Progenitor cell of endocrine pancreas (in vitro differentiated cells): Measurements from ENCODE around the gene PPFIA2. TPM values are rescaled to one million over a fixed set of nuclear protein-coding genes. Genes with fewer than 3 reads are reported as not detected.

ENCODE experiments used
- DNase-seq: peaks from one replicate; pipeline ENCODE4 v3.0.0; 2021; ENCODE audit warnings: low spot score; ENCODE audit not compliant: unreplicated experiment
- H3K27ac Mint-ChIP-seq: 2 replicates; pipeline ENCODE4 v1.8.0; 2021; ENCODE audit warnings: mild to moderate bottlenecking, moderate library complexity, mixed read lengths
- H3K27me3 Mint-ChIP-seq: 2 replicates; pipeline ENCODE4 v1.8.0; 2021; ENCODE audit warnings: mixed read lengths
- H3K36me3 Mint-ChIP-seq: 2 replicates; pipeline ENCODE4 v1.8.0; 2022; ENCODE audit warnings: mixed read lengths; ENCODE audit not compliant: insufficient read depth
- H3K4me1 Mint-ChIP-seq: 2 replicates; pipeline ENCODE4 v1.8.0; 2021; ENCODE audit warnings: low read depth, mixed read lengths
- H3K4me3 Mint-ChIP-seq: 2 replicates; pipeline ENCODE4 v1.8.0; 2021; ENCODE audit warnings: low read depth, mild to moderate bottlenecking, moderate library complexity, mixed read lengths
- H3K9me3 Mint-ChIP-seq: 2 replicates; pipeline ENCODE4 v1.8.0; 2021; ENCODE audit warnings: low read depth, mixed read lengths
- total RNA-seq: library from RNA; stranded (reverse); gene quantifications from 2 replicates; pipeline ENCODE4 v1.2.1, GENCODE V29; 2021
- TF ChIP-seq, protein P1 (sequence below): fragments of 200-600 bp; sonication (generic); IDR thresholded peaks from one replicate; pipeline ENCODE4 v1.5.0; 2021; ENCODE audit warnings: antibody characterized with exemption, mild to moderate bottlenecking; ENCODE audit not compliant: unreplicated experiment

Gene PPFIA2
- total RNA-seq, 1 donor from 2014 or later: 1.1 TPM

DNA sequence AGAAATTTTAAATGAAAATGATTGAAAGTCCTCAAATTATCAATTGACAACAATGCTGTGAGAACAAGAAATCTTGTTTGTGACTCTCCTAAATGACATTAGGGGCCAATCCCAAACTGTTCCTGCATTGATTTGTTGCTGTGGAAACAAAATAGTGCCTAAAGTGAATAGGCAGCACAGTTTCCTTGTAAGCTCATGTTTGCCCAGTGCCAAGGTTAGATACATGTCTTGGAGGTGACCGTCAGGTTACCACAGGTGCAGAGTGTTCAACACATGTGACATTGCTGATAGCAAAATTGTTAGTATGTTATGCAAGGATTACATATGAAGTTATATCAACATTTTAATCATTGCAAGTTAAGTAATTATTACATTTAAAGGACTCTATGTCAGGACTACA lies 388.7 kb downstream of the PPFIA2 start:
- no peaks in the 10 kb centered on the region for H3K36me3 Mint-ChIP-seq
- peak overlapping the region; percentile 41 for H3K27ac Mint-ChIP-seq
- DNase-seq: no peak
- H3K9me3 Mint-ChIP-seq: peaks cover 5% of the 10 kb centered on the region
- peaks cover 5% of the 10 kb centered on the region for H3K4me1 Mint-ChIP-seq
- TF ChIP-seq, protein P1, sequence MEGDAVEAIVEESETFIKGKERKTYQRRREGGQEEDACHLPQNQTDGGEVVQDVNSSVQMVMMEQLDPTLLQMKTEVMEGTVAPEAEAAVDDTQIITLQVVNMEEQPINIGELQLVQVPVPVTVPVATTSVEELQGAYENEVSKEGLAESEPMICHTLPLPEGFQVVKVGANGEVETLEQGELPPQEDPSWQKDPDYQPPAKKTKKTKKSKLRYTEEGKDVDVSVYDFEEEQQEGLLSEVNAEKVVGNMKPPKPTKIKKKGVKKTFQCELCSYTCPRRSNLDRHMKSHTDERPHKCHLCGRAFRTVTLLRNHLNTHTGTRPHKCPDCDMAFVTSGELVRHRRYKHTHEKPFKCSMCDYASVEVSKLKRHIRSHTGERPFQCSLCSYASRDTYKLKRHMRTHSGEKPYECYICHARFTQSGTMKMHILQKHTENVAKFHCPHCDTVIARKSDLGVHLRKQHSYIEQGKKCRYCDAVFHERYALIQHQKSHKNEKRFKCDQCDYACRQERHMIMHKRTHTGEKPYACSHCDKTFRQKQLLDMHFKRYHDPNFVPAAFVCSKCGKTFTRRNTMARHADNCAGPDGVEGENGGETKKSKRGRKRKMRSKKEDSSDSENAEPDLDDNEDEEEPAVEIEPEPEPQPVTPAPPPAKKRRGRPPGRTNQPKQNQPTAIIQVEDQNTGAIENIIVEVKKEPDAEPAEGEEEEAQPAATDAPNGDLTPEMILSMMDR: no peak
- H3K4me3 Mint-ChIP-seq: no peak overlapping the region
- H3K27me3 Mint-ChIP-seq: no peaks in the 10 kb centered on the region

DNA sequence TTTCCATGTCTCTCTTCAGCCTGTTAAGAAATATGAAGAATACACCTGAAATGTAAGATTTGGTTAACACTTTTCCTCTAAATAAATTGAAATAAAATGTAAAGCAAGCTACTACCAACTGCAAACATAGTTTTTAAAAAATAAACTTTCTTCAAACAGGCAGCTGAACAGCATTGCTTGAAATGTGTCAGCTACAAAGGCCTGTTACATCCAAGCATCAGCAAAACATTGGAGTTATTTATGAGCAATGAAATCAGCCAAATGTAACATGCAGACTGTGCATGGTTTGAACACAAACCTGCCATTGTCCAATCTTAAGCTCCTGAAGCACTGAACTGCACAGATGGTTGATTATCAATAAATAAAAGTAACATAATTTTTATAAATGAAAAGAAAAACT lies 390.0 kb downstream of the PPFIA2 start:
- no peaks in the 10 kb centered on the region for H3K9me3 Mint-ChIP-seq
- H3K27me3 Mint-ChIP-seq: no peaks in the 10 kb centered on the region
- H3K4me1 Mint-ChIP-seq: peaks cover 5% of the 10 kb centered on the region
- no peaks in the 10 kb centered on the region for H3K36me3 Mint-ChIP-seq
- H3K27ac Mint-ChIP-seq: no peak overlapping the region
- no peak for DNase-seq
- TF ChIP-seq, protein P1: no peak
- H3K4me3 Mint-ChIP-seq: no peak overlapping the region

DNA sequence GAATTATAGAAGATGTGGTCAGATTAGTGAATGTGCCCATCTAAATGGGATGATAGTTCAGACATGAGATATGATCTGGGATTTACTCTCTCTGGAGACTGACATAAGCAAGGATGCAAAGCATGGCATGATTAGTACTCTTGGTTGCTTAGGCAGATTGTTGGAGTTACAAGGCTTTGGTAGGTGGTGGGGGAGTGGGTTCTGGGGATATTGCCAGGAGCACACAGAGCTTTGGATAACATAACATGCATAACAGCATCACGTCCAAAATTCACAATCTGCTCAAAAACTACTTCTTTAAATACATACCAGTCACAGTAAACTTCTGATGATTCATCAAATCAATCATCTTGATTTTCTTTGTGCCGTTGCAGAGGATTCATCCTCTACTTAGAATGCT lies 393.9 kb downstream of the PPFIA2 start:
- DNase-seq: no peak
- TF ChIP-seq, protein P1: no peak
- no peaks in the 10 kb centered on the region for H3K9me3 Mint-ChIP-seq
- H3K4me3 Mint-ChIP-seq: no peak overlapping the region
- H3K27ac Mint-ChIP-seq: no peak overlapping the region
- no peaks in the 10 kb centered on the region for H3K36me3 Mint-ChIP-seq
- peaks cover 2% of the 10 kb centered on the region for H3K4me1 Mint-ChIP-seq
- H3K27me3 Mint-ChIP-seq: no peaks in the 10 kb centered on the region

DNA sequence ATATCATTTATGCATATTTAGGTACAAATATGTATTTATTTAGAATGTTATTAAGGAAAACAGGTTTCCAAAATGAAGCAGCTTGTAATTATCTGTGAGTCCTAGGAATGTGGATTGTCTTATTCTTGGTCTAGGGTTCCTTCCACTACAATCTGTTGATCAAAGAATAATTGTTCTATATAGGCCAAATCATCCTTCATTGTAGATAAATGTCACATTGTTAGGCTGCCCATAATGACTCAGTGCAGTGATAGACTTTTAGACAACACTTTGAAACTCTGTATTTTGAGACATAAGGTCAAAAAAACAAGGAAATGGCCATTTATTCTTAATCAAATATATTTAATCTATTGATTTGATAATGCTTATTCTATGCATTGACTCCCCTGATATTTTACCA lies 398.2 kb downstream of the PPFIA2 start:
- no peaks in the 10 kb centered on the region for H3K27me3 Mint-ChIP-seq
- no peaks in the 10 kb centered on the region for H3K36me3 Mint-ChIP-seq
- H3K27ac Mint-ChIP-seq: no peak overlapping the region
- no peaks in the 10 kb centered on the region for H3K4me1 Mint-ChIP-seq
- H3K9me3 Mint-ChIP-seq: no peaks in the 10 kb centered on the region
- no peak overlapping the region for H3K4me3 Mint-ChIP-seq
- TF ChIP-seq, protein P1: no peak
- DNase-seq: no peak

DNA sequence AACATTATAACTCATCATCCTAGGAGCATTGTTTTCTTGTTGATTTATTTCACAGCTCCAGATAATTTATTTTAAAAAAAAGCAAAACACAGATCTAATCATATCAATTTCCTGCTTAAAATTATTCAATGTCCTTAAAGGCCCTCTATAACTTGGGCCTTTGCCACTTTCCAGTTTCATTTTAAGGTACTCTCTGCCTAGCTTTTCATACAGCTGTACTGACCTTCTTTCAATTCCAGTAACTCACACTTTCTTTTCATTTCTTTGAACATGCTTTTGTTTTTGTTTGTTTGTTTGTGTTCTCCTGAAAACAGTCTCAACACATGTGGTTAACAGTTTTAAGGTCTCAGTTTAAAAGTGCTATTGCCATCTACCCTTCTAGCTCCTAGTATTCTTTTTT lies 399.4 kb downstream of the PPFIA2 start:
- no peaks in the 10 kb centered on the region for H3K27me3 Mint-ChIP-seq
- peak overlapping the region; percentile 17 for H3K27ac Mint-ChIP-seq
- no peak for DNase-seq
- no peaks in the 10 kb centered on the region for H3K36me3 Mint-ChIP-seq
- TF ChIP-seq, protein P1: no peak
- no peaks in the 10 kb centered on the region for H3K9me3 Mint-ChIP-seq
- H3K4me1 Mint-ChIP-seq: no peaks in the 10 kb centered on the region
- H3K4me3 Mint-ChIP-seq: no peak overlapping the region
